HG02759 (cell line): ENCODE results near the gene TET2.
A peak's percentile ranks its signal among the peaks of the same experiment; 100 is the strongest.

Experiments
- ATAC-seq: cut with Tn5 transposase; IDR thresholded peaks from one replicate; pipeline ENCODE4 v1.9.1; 2021; ENCODE audit warnings: mild to moderate bottlenecking, moderate library complexity; ENCODE audit not compliant: unreplicated experiment

The TET2 gene

DNA sequence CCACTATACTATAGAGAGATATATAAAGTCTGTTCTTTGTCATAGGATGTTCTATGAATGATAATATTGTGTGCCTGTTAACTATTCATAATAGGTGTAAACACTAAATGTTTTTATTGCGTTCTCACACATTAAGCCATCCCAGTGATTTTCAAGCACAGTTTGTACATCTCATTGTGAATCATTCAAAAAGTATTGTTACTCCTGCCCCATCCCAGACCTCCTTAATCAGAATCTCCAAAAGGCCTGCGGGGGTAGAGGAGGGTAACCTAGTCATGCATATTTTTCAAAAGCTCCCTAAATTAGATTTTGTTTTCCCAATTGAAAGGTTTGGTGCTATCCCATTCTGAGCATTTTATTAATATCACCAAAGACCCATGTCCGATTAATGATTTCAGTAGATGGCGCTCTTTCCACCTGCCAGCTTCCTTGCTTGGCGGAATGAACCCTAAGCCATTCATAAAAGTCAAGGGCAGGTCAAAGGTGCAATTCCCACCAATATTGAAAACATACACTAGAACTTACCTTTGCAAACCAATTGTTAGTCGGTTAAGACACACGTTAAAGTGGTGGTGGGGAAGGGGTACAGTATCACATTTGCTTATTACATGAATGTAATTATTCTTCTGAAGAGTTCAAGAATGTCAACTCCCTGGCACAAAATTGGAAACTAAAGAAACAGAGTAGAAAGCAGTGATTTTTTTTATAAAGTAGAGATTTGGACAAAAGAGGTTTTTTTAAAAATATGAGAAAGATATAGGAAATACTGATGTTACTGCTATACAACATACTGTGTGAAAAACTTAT is 5.8 kb upstream of the TET2 start:
- no peak for ATAC-seq

- no peak for ATAC-seq
These were observed 1.3 kb upstream of the TET2 start for GRCh38 chr4:105145156-105145902.

DNA sequence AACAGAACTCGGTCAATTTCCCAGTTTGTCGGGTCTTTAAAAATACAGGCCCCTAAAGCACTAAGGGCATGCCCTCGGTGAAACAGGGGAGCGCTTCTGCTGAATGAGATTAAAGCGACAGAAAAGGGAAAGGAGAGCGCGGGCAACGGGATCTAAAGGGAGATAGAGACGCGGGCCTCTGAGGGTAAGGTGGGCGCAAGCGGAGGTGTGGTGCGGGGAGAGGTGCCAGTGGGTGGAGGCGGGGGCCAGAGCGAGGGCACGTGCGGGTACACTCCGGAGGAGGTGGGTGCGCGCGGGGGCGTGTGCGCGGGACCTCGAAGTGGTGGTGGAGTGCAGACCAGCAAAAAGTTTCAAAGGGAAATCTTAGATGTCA is 787 bp upstream of the TET2 start:
- peak; percentile 19 for ATAC-seq

- peak; percentile 8 for ATAC-seq
These were observed 408 bp downstream of the TET2 start for GRCh38 chr4:105147016-105147552.

- ATAC-seq: no peak
These were observed 981 bp downstream of the TET2 start for GRCh38 chr4:105147553-105148161.

DNA sequence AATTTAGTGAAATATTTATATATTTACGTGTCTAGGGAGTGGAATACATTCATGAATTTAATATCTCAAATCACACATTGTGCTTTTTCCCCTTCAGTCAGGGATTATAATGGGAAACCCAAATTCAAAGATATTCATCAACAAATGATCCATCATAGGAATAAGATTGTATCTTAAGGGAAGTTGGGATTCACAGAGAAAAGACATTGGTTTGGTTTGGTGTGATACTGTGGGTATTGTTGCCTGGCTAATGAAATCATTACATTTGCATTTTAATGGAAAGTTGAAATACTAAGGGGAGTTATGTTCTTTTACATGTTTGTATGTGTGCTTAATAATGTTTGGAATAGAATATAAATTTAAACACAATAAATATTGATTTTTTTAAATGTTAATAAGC is 1.7 kb downstream of the TET2 start:
- ATAC-seq: no peak

GRCh38 chr4:105148776-105149175 is 2.1 kb downstream of the TET2 start:
- no peak for ATAC-seq

DNA sequence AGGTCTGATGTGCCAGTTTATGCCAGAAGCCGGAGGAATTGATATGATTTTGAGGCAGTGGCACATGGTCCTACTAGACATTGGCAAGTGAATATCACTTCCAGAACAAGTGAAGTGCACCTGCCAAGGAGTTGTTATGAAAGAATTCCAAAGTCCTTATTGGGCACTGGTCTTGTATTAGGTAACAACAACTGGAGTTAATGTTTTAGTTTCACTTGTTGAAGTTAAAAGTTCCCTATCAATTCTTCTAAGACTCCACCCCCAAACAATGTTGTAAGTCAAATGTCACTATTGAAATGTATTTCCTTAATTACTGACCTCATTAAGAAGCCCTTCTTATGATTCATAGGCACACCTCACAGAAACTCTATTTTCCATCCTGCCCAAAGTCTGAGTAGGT is 3.1 kb downstream of the TET2 start:
- ATAC-seq: no peak

- ATAC-seq: no peak
These were observed 3.8 kb downstream of the TET2 start for GRCh38 chr4:105150503-105150902.

- ATAC-seq: no peak
These were observed 7.1 kb downstream of the TET2 start for GRCh38 chr4:105153749-105154148.

DNA sequence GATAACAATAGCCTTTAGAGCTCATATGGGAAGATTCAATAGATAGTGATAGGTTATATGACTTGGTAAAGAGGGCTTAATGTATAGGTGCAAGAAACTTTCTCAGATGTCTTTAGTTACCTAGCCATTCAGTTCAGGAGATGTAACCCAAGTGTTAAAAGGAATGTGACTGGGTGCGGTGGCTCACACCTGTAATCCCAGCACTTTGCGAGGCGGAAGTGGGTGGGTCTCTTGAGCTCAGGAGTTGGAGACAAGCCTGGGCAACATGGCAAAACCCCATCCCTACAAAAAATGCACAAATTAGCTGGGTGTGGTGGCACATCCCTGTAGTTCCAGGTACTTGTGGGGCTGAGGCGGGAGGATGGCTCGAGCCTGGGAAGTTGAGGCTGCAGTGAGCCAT is 7.9 kb downstream of the TET2 start:
- no peak for ATAC-seq

- ATAC-seq: no peak
These were observed 8.8 kb downstream of the TET2 start for GRCh38 chr4:105155426-105155825.

DNA sequence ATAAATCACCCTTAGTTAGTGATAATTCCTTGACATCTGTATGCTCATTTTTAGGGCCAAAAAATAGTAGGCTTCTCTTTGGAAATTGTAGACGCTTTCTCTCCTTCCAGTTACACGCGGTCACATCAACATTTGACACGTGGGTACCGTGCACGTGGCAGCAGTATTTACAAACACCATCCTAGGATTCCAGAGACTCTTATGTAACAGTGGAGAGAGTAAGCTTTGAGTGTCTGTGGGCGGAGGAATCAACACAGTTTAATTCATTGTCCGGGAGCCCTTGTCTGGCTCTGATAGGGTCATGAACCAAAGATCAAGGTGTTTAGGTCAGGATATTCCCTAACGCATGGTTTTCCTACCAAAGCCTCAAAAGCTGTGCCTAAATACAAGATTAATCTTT is 12.2 kb downstream of the TET2 start:
- no peak for ATAC-seq

DNA sequence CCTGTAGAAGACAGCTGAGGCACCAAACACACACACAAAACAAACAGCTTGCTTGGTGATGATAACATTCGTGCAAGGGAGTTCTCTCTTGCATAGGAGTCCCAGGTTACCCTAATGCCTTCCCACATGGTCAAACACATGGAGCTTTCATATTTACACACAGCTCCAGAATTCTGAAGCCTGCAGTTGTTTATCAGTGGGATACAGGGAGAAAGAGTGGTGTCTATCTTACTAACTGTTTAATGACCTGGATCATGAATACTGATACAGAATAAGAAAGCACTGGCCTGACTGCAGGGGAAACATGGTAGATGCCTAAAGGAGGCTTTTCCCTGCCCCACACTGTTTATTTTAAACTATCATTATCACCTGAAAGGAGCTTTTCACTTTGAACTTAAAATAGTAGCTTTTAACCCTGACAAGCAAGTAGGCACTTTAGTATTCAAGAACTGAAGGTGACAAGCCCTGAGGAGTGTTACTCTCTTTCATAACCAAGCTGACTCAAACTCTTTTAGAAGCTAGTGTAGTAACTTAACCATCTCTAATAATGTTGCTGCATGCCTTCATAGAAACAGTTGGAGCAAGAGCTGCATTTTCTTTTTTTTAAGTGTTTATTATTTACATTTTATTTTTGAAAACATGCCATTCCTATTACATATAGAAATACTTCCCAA is 15.6 kb downstream of the TET2 start:
- no peak for ATAC-seq

DNA sequence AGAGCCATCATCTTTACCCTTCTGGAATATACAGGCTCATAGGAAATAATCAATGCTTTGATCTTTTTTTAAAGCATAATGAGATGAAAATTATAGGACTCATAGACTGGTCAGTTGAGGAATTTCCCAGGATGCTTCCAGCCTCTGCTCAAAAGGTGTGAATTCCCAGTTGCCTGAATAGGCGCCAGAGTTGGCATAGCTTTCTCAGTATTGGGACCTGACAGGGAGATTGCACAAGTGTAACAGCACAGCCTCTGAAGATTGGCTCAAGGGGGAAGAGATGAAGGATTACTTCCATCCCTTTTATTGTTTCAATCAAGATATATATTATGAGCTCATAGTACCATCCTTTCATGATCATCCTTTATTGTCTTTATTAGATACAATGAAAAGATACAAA is 17.9 kb downstream of the TET2 start:
- ATAC-seq: no peak

GRCh38 chr4:105166066-105166465 is 19.4 kb downstream of the TET2 start:
- no peak for ATAC-seq

DNA sequence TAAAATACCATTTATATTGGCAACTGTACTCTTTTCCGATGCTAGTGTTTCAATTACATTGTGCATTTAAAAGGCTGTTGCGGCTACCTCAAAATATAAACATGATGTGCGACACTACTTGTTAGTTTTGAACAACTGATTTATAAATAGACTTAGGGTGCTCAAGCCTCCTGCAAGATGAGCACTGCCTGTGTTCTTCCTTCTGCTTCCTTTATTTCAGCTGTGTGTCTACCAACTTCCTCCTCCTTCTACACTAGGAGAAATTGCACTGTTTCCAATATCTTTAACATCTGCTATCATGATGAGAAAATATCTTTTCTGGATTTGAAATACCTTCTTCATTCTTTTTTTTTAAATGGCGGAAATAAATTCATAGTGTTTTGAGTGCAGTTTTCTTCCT is 24.0 kb downstream of the TET2 start:
- no peak for ATAC-seq

DNA sequence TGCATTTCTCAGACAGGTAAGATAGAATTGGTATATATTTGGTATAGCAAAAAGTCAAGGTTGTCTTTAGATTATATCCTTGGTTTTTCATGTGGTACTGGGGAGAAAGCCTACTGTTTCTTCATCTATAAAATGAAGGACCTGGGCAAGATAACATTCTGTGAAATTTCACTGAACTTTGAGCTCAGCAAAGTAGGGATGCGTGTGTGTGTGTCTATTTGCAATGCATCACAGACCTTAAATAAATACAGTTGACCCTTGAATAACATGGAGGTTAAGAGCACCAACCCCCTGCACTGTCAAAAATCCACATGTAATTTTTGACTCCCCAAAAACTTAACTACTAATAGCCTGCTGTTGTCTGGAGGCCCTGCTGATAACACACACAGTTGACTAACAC is 25.2 kb downstream of the TET2 start:
- no peak for ATAC-seq

DNA sequence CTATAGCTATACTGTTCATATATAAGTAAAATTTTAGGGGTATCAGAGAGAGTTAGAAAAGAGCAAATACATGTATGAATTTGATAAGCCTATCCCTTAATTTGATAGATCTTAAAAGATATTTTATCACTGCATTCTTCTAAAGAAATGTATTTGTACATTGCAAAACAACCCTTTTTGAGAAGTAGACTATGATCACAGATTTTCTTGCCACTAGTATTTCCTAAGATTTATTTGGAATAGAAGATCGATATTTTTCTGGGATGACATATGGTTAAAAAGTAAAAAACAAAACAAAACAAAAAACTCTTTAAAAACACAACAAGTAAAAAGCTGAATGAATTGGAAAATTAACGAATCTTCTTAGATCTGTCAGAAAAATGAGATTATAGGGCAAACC is 27.4 kb downstream of the TET2 start:
- no peak for ATAC-seq

GRCh38 chr4:105179539-105180401 is 33.1 kb downstream of the TET2 start:
- no peak for ATAC-seq
